NCI-H446 (cell line): Measurements from ENCODE around the gene ZNF423.

Experiments used
- DNase-seq, 2 experiments: peaks; one replicate each; lab custom pipeline; 2025; lab: John Stamatoyannopoulos, UW

Gene ZNF423

DNA sequence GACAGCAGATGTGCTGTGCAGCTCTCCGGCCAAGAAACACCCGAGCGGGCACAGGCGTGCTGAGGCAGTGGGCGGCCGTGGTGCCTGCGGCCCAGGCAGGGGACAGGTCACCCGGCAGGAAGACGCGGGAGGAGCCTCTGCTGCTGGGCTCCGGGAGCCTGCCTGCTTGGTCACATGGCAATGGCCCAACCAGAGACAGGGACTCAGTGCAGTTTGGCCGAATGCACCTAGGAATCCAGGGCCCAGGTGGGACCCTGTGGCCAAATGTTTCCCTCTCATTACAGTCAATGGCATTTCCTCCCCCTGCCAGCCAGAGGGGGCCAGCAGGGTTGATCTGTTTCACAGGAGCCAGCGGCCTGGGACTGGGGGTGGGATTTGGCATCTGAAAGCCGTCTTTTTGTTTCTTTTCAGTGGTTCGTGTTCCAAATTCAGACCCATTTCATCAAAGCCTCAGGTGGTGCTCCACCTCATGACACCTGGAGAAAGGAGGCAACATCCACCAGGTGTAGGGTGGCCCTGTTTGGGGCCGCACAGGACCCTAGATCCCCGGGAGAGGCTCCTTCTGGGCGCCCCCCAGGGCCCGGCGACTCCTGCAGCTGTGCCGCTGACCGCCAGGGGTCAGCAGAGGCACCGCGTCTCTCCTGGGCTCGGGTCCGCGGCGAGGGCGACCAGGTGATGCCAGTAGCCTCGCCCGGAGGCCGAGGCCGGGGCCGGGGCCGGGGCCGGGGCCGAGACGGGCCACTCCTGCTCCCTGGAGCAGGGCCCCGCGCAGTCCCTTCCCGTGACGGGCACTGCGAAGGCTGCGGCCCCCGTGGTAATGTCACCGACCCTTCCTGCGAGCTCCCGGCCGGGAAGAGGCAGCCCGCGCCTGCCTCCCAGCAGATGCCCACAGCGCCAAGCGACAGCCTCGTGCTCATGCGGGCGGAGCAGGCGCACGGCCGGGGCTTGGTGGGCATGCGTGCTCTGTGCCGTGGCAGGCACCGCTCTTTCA, 363.8 kb downstream of the ZNF423 start:
- peak; percentile 37 to 79 for DNase-seq

DNA sequence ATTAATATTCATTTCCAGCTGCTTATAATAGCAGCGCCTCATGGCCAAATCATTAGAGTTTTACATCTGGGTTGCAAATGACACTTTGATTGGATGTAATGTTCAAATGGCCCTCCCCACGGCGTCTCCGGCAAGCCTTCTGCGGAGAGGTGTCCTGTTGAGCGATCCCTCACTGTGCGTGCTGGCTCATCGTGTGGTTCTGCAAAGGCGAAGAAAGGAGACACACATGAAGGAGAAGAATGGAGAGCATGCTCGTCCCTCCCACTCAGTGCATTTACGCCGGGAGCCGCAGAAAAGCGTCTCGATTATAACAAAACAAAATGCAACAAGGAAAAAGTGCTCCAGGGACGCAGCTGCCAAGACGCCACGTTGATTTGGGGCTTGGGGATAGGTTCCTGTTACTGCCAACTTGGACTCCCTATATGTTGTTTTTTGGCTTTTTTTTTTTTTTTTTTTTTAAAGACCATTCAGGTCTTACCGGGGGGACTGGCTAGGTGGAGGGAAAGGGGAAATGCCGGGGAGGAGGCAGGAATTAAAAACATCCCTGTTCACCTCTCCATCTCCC, 364.7 kb downstream of the ZNF423 start:
- peak; percentile 27 to 32 for DNase-seq

DNA sequence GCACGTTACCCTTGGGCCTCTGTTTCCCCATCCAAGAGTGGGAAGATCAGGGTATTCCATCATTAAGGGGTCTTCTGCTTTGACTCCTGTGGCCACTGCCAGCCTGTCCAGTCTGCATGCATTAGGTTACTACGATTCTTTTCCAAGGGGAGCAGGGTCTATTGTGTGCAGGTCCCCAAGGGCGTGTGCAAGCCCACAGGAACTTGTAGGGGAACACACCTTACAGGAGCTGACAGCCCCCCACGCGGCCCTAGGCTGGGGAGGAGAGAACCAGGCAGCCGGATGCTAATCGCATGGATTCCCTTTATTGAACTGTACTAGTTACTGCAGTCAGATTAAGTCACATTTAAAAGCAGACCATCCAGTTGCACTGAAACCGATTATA, 365.6 kb downstream of the ZNF423 start:
- no peak for DNase-seq

DNA sequence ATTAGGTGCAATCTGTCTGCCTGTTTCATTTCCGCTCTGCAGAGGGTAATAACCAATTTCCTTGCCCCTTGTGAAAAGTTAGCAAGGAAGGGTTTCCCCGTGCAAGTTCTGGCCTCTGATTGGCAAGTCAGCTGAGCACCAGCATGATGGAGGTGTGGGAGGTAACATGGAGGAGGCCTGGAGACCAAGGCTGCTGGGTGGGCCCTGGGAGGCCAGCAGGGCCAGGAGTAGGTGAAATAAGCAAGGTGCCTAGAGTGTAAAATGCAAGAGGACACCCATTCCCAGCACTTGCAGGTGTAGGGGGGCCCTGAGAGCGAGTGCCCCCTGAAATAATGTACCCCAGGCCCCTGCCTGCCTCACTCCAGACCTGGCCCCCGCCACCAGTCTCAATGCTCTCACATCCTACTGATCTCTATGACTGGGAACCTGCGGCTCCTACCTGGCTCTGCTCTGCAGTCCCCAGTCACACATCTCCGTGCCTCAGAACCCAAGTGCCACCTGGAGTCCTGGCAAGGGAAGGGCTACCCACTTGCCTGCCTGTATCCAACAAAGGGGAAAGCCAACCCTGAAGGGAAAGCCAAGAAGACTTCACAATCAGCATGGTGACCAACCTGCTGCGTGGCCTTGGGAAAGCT, 366.1 kb downstream of the ZNF423 start:
- DNase-seq: no peak

DNA sequence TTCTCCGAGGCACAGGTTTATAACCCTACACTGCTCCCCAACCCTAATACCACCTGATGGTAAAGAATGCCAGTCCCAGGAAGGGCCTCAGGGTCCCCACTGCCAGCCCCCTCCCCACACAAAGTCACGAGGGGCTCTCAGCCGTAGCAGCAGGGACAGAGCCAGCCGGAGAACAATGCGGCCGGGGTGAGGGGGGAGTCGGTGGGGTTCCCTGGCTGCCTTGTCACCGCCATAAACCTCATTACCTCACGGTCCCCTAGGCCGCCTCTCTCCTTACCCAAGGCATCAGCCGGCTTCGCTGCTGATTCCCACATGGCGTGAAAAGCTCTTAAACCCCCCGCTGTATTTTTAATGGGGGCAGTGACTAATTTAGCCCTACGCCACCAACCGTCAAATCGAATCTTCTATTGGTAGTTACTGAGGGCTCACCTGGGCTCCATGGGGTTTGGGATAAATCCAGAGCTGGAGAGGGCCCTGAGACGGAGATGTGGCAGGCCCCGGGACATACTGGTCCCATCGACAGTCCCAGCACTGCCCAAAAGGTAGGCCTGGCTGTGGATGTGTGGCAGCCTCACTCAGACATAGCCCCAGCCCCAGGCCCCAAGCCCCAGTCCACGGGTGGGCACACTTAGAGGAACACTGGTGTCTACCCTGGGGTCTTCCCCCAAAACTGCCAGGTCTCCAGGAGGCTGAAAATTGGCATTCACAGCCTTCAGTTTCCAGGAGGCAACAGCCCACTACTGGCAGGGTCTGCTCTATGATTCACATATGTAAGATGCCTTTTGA, 367.0 kb downstream of the ZNF423 start:
- DNase-seq: no peak

DNA sequence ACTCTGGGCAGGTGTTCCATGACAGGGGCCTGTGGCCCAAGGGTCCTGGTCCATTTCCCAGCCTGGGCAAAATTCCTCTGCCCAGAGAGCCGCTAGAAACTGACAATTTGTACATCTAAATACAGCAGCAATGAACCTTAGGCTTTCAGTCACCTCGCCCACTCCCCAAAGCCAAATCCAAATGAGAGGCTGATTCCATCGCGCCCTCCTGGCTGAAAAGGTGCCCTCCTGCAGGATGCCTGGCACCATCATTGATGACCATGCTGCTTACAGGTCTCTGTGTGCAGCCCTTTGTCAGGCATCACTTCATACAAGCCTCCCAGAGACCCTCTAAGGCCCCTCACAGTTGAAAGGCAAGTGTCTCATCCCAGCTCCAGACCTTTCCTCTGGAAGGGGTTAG, 367.6 kb downstream of the ZNF423 start:
- no peak for DNase-seq

DNA sequence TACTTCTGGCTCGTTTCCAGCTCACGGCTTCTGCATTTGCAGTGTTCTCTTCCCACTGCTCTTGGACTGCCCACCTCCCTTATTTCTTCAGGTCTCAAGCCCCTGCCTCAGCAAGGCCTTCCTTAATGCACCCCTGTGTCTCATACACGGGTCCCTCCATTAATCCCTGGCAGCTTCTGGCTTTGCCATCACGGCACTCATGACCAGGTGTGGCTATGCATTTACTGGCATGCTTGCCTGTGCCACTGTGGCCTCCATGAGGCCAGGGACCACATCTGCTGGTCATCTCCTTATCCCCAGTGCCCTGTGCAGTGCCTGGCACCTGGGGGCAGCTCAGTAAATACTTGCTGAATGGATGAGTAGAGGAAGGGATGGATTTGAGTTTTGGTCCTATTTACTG, 368.2 kb downstream of the ZNF423 start:
- DNase-seq: no peak

DNA sequence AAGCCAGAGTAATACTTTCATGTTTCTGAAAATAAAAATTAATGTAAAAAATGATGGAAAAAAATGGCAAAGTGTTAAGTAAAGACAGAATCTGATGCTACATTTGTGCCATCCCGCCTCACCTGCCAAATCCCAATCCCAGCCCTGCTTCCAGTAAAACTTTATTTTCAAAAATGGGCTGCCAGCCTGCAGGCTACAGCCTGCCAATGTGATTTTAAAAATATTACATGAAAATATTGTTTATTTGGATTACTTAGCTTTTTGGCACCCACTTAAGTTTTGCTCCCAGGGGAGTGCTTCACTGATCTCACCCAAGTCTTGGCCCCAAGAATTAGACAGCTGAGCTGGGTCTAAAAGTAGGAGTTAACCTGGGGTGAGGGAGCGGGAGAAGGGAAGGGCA, 369.5 kb downstream of the ZNF423 start:
- peak; percentile 10 to 62 for DNase-seq

DNA sequence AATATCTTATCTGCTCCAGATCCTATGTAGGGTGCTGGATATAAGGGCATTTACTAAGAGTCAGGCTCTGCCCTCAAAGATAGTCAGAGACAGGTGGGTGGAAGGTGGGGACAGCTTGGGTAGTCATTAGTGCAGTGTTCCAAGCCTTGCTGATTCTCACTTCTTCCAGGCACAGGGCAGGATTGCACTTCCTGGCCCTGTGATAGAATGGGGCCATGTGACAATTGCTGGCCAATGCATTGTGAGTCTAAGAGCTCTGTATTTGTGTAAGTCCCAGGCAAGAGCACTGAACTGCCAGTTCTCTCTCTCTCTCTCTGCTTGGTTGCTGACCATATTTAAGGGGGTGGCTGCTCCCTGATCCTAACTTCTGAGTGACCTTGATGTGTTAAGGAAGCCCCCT, 370.2 kb downstream of the ZNF423 start:
- DNase-seq: no peak

DNA sequence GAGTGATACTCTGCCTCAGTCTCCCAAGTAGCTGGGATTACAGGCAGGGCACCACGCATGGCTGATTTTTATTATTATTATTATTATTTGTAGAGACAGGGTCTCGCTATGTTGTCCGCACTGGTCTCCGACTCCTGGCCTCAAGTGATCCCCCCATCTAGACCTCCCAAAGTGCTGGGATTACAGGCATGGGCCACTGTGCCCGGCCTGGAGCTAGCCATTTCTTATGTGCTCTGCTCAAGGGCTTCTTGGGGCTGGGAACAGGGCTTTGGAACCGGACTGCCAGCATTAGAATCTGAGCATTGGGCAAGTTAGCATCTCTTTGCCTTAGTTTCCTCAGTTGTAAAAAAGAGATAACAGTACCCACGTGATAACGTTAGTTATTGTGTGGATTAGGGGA, 371.0 kb downstream of the ZNF423 start:
- DNase-seq: no peak

DNA sequence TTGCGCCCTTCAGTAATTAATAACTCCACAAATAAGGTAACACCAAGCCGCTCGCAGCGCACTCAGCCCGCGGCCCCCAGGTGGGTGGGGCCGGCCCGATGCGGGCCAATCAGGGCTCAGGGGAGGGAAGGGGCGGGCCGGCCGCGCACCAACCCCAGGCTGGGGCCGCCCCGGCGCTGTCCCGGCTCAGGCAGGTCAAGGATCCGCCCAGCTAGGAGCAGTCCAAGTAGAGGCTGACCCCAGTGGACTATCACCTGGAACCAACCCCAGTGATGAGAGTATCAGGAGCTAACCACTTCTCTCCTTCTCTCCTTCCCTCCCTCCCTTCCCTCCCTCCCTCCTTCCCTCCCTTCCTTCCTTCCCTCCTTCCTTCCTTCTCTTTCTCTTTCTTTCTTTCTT, 371.5 kb downstream of the ZNF423 start:
- no peak for DNase-seq

DNA sequence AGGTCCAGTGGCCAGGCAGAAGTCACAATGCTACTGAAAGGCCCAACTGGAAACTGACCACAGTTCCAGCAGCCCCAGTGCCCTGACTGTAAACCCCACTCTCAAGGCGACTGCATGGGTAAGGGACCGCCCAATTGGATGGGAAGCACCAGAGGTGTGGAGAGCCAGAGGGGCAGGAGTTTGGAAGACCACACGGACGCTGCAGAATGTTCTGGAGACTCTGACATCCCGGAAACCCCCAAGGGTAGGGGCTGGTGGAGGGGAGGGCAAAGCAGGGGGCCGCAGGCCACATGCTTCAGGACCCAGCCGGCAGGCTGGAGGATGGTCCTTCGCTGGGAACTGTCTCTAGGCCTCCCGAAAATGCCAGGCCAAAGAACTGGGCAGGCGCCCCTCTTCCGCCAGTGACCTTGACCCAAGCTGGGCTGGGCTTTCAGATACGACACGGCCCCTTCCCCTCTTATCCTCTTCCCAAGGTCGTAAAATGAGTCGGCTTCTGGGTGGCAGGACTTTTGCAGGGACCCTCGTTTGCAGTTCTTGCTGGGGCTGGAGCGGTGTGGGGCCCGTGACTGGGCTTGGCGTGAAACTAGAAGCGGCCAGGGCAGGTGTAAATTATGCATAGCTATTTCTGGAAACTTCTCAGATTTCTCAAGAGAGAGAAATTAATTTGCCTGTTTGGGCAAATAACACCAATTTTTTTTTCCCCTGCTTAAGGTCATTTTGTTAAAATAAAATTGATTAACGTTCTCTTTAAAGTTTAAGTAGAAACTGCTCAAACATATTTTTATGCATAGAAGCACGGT, 372.1 kb downstream of the ZNF423 start:
- no peak for DNase-seq

DNA sequence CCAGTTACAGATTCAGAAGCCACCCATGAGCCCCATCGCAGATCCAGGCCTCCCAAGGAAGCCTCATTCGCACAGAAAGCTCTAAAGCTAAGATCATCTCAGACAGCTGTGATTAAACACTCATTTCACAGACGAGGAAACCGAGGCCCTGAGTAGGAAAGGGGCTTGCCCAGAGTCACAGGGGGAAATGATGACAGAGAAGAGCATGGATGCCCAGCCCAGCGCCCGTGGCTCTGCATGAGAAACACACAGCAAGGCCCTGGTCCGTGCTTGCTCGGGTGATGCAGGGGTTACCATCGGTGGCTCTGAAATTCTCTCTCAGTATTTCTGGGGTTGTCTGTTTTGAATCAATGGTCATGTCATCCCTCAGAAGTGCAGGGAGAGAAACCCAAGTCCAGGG, 372.7 kb downstream of the ZNF423 start:
- no peak for DNase-seq

DNA sequence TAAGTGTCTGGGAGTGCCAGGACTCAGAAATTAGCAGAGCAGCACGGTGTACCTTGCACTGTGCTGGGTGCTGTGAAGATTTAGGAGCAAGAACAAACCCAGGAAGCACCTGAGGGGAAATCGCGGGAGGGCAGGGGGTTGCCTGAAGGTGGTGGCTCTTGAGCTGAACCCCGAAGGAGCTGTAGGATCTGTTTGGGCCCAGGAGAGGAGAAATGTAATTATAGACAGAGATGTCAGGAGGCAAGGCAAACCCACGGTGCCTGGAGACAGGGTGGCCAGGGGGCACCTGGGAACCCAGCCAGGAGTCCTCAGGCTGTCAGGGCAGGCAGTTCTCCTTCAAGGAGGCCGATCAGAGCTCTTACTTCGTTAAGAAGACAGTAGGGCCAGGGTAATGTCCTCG, 373.2 kb downstream of the ZNF423 start:
- no peak for DNase-seq

DNA sequence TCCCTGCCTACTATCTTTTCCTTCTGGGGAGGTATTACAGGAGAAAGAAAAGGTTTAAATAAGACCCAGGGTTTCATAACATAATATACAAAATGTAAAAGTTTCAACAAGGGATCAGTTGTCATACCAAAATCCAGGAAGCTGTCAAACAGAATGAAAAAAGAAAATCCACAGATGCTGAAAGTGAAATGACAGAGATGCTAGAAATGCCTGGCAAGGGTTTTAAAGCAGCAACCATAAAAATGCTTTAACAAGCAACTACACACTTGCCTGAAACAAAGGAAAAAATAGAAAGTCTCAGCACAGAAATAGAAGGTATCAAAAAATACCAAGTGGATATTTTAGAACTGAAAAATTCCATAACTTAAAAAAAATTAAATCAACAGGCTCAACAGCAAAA, 377.3 kb downstream of the ZNF423 start:
- no peak for DNase-seq

DNA sequence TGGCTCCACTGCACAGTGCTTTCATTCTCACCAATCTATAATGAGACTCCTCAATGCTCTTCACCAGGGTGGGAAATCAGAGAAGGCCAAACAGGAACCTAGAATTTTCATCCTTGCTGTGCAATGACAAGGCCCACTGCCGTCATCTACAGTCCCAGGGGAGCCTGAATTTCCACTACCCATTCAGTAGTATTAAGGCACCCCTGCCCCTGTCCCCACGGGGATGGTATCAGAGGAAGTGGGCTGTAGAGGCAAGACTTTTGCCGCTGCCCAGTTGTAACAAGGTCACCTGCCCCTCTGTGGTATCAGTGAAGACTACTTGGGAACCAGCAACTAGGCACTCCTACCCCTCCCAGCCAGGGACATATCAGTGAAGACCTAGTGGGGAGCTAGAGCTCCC, 377.8 kb downstream of the ZNF423 start:
- DNase-seq: no peak

DNA sequence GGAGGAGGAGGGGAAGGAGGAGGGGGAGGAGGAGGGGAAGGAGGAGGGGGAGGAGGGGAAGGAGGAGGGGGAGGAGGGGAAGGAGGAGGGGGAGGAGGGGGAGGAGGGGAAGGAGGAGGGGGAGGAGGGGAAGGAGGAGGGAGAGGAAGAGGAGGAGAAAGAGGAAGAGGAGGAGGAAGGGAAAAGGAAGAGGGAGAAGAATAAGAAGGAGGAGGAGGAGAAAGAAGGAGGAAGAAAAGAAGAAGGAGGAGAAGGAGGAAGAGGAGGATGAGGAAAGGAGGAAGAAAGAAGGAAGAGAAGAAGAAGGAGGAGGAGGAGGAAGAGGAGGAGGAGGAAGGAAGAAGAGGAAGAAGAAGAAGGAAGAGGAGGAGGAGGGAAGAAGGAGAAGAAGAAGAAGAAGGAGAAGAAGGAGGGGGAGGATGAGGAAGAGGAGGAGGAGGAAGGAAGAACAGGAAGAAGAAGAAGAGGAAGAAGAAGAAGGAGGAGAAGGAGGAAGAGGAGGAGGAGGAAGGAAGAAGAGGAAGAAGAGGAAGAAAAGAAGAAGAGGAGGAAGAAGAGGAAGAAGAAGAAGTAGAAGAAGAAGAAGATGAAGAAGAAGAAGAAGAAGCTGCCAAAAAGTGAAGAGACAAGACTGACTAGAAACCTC, 378.5 kb downstream of the ZNF423 start:
- DNase-seq: no peak

DNA sequence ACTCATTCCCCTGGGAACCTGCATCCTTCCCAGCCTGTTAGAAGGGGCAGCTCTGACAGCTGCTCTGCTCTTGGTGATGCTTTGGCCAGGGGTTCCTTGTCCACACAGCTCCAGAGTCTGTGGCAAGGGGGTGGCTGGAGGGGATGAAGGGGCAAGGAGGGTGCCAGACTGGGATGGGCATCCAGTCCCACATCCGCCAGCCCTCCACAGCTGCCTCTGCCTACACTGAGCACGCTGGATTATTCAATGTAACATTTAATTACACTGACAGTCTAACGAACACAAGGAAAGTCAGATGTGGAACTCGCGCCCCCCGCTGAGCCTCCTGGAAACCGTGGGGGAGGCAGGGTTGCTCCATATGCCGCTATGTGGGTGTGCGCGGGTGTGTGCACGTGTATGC, 381.2 kb downstream of the ZNF423 start:
- no peak for DNase-seq

DNA sequence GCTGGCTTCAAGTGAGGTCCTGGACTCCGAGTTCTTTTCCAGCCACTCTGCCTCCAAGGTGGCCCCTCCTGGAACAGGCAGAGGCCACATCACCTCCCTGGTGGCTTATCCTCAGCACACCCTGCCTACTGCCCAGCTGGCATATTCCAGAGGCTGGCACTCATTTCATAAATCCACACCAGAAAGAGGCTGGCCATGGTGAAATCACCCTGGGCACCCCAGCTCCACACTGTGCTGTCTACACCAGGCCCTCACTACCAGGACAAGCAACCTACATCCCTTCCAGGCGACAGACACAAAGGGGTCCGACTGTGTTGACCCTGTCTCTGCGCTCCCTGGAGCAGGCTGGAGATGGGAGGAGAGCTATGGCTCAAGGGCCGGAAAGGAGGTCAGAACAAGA, 382.1 kb downstream of the ZNF423 start:
- no peak for DNase-seq

DNA sequence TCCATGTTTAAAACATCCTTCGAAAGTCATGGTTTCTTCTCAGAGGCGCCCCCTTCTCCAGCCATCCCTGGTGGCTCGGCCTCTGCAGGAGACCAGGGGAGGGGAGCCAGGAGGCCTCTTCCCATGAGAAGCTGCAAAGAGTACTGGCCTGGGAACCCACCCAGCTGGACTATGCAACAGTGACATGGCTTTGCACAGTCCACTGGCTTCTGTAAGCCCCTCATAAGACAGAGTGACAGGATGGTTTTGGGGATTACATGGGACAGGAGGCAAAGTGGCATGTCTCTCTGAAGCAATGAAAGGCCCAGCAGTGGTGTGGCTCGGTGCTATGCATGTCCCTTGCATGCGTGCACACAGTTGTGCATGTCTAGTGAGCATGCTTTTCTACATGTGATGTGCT, 382.8 kb downstream of the ZNF423 start:
- DNase-seq: no peak

DNA sequence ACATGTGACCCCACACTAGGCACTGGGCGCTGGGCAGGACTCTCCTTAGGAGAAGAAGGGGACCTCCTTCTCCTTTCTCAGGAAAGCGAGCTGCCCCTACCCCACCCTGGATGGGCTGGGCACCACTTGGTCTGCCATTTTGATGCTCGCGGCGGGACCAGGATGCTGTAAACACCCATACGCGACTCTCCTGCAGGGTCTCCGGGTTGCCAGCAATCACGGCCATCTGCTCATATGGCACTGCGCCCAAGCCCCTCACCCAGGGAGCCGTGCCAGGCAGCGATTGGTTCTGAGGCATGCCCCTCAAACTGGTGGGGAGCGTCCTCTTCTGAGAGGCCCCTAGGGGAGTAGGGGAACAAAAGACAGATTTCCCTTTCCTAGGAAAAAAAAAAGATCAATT, 383.3 kb downstream of the ZNF423 start:
- DNase-seq: peak; percentile 19 to 73
